SU-DHL-6 (cell line): ENCODE data around the gene RNF123.
"Not testable (repeated sequence)": the region's sequence is repeated elsewhere in the genome, so short reads cannot be mapped to it uniquely, and the experiment has no call there.

Experiments used
- CTCF ChIP-seq: fragments of 200-600 bp; sonication (generic); IDR thresholded peaks from one replicate; pipeline ENCODE4 v1.5.1; 2017; ENCODE audit warnings: antibody characterized with exemption, mild to moderate bottlenecking, low read length, moderate library complexity; ENCODE audit not compliant: insufficient read depth, poor library complexity, severe bottlenecking
- EZH2phosphoT487 ChIP-seq: fragments of 200-600 bp; sonication (generic), shearing (Covaris generic); conservative IDR thresholded peaks from 2 replicates; pipeline ENCODE4 v1.6.1; 2018; ENCODE audit warnings: mild to moderate bottlenecking, antibody characterized with exemption, low read length, moderate library complexity, mixed read lengths

DNA sequence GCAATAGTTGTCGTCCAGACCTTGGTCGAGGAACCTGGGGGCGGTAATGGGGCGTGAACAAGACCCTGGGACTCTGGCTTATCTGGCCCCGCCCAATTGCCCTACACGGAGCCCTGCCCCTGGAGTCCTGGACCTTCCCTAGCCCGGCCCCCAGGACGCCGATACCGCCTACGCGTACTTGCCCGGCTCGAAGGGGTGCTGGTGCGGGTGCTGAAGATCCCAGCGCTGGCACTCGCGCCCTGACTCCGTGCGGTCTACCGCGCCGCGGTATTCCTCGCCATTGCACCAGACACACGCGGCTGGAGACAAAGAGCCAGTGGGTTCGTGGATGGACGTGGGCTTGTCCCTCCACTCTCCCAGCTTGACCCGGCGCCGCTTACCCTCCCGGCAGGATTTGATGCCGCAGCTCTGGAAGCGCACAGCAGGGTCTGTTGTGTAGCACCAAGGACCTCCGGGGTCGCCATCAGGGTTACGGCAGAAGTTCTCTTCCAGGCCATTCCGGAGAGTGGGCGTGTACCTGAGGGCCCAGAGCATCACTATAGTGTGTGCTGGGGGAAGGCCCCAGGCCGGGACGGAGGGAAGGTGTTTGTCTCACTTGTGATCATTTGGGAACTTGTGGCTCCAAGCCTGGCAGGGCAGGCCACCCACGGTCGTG is 2.5 kb upstream of the RNF123 start:
- not testable (repeated sequence) for TF ChIP-seq CTCF, EZH2phosphoT487
